Nephron progenitor cell (in vitro differentiated cells): ENCODE data around the gene POLE.

Experiments used
- DNase-seq: peaks from one replicate; pipeline ENCODE4 v3.0.0; 2021
- H3K27ac Mint-ChIP-seq: 2 replicates; pipeline ENCODE4 v1.8.0; 2021; ENCODE audit warnings: mild to moderate bottlenecking, moderate library complexity, mixed read lengths
- H3K27me3 Mint-ChIP-seq: 2 replicates; pipeline ENCODE4 v1.8.0; 2021; ENCODE audit warnings: mild to moderate bottlenecking, low read depth, mixed read lengths; ENCODE audit not compliant: poor library complexity
- H3K36me3 Mint-ChIP-seq: 2 replicates; pipeline ENCODE4 v1.8.0; 2021; ENCODE audit warnings: low read depth, mixed read lengths
- H3K4me1 Mint-ChIP-seq: 2 replicates; pipeline ENCODE4 v1.8.0; 2021; ENCODE audit warnings: mixed read lengths
- H3K4me3 Mint-ChIP-seq: 2 replicates; pipeline ENCODE4 v1.8.0; 2021; ENCODE audit warnings: mild to moderate bottlenecking, moderate library complexity, mixed read lengths
- H3K9me3 Mint-ChIP-seq: 2 replicates; pipeline ENCODE4 v1.8.0; 2021; ENCODE audit warnings: mild to moderate bottlenecking, moderate library complexity, mixed read lengths
- TF ChIP-seq, protein P1 (sequence below): fragments of 200-600 bp; sonication (generic); IDR thresholded peaks from 2 replicates; pipeline ENCODE4 v1.5.0; 2021; ENCODE audit warnings: antibody characterized with exemption

POLE gene

GRCh38 chr12:132585177-132585576 lies 102.0 kb downstream of the POLE start:
- H3K4me3 Mint-ChIP-seq, result no peak overlapping the region
- TF ChIP-seq, protein P1, sequence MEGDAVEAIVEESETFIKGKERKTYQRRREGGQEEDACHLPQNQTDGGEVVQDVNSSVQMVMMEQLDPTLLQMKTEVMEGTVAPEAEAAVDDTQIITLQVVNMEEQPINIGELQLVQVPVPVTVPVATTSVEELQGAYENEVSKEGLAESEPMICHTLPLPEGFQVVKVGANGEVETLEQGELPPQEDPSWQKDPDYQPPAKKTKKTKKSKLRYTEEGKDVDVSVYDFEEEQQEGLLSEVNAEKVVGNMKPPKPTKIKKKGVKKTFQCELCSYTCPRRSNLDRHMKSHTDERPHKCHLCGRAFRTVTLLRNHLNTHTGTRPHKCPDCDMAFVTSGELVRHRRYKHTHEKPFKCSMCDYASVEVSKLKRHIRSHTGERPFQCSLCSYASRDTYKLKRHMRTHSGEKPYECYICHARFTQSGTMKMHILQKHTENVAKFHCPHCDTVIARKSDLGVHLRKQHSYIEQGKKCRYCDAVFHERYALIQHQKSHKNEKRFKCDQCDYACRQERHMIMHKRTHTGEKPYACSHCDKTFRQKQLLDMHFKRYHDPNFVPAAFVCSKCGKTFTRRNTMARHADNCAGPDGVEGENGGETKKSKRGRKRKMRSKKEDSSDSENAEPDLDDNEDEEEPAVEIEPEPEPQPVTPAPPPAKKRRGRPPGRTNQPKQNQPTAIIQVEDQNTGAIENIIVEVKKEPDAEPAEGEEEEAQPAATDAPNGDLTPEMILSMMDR, result no peak
- DNase-seq, result no peak
- no peak overlapping the region for H3K27ac Mint-ChIP-seq
- H3K36me3 Mint-ChIP-seq, result peaks cover 13% of the 10 kb centered on the region
- peaks cover 4% of the 10 kb centered on the region for H3K9me3 Mint-ChIP-seq
- peaks cover 64% of the 10 kb centered on the region for H3K27me3 Mint-ChIP-seq
- peaks cover 10% of the 10 kb centered on the region for H3K4me1 Mint-ChIP-seq

GRCh38 chr12:132584429-132584828 lies 102.7 kb downstream of the POLE start:
- H3K4me1 Mint-ChIP-seq, result peaks cover 17% of the 10 kb centered on the region
- H3K27ac Mint-ChIP-seq, result no peak overlapping the region
- TF ChIP-seq, protein P1, result no peak
- DNase-seq, result no peak
- no peak overlapping the region for H3K4me3 Mint-ChIP-seq
- peaks cover 17% of the 10 kb centered on the region for H3K36me3 Mint-ChIP-seq
- H3K9me3 Mint-ChIP-seq, result peaks cover 4% of the 10 kb centered on the region
- H3K27me3 Mint-ChIP-seq, result peaks cover 64% of the 10 kb centered on the region

DNA sequence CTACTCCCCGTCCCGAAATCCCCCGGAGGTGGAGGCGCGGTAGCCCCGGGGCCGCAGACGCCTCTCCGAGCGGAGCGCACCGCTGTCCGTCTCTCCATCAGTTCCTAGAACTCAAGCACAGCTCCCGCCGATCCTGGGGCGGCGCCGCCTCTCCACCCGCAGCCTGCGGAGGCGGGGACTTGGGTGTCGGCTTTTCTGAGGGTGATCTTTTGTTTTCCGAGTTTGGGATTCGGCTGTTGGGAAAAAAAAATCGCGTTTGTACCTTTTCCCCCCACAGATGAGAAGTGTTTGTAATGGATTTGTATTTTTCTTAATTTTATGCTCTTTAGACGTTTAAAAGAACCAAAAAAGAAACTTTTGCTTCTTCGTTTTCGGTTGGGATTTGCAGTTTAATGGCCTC lies 103.4 kb downstream of the POLE start:
- peak overlapping the region; percentile 82 for H3K4me3 Mint-ChIP-seq
- peak; percentile 62 for DNase-seq
- peaks cover 23% of the 10 kb centered on the region for H3K4me1 Mint-ChIP-seq
- no peak overlapping the region for H3K27ac Mint-ChIP-seq
- TF ChIP-seq, protein P1, result no peak
- no peaks in the 10 kb centered on the region for H3K9me3 Mint-ChIP-seq
- H3K36me3 Mint-ChIP-seq, result peaks cover 24% of the 10 kb centered on the region
- H3K27me3 Mint-ChIP-seq, result peaks cover 58% of the 10 kb centered on the region

DNA sequence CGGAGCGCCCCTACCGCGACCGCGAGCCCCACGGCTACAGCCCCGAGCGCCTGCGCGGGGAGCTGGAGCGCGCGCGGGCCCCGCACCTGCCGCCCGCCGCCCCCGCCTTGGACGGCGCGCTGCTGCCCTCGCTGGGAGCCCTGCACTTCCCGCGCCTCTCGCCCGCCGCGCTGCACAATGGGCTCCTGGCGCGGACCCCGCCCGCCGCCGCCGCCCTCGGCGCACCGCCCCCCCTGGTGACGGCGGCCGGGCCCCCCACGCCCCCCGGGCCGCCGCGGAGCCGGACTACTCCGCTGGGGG lies 103.8 kb downstream of the POLE start:
- Mint-ChIP-seq H3K9me3 (no peaks in the 10 kb centered on the region), H3K4me1 (peaks cover 27% of the 10 kb centered on the region), H3K27ac (no peak overlapping the region), H3K27me3 (peaks cover 58% of the 10 kb centered on the region), H3K36me3 (peaks cover 28% of the 10 kb centered on the region), H3K4me3 (peak overlapping the region; percentile 82)
- DNase-seq, result peak; percentile 52
- TF ChIP-seq, protein P1, result no peak

DNA sequence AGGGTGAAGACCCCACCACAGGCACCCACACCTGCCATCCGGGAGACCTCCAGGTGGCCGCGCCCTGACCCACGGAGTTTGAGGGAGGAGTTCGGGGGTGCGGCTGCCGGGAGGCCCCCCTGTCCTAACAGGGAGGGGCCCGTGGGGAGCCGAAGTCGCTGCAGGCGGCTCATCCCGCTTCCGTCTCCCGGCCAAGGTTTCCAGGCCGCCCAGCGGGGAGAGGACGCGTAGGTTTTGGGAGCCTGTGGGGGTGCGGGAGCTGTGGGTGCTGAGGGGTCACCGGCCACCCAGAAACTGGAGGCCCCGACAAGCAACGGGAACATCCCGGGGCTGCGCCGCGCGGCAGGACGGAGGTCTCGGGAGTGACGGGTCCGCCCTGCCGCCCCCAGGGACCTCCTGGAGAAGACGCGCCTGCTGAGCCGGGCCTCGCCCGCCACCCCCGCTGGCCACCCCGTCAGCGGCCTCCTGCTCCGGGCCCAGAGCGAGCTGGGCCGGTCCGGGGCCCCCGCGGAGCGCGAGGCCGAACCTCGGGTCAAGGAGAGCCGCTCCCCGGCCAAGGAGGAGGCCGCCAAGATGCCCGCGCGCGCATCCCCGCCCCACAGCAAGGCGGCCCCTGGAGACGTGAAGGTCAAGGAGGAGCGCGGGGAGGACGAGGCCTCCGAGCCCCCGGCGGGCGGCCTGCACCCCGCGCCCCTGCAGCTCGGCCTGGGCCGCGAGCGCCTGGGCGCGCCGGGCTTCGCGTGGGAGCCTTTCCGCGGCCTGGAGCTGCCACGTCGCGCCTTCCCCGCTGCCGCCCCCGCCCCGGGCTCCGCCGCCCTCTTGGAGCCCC lies 104.3 kb downstream of the POLE start:
- Mint-ChIP-seq H3K9me3 (no peaks in the 10 kb centered on the region), H3K4me1 (peaks cover 33% of the 10 kb centered on the region), H3K4me3 (peak overlapping the region; percentile 62), H3K27ac (no peak overlapping the region), H3K27me3 (peaks cover 56% of the 10 kb centered on the region), H3K36me3 (peaks cover 34% of the 10 kb centered on the region)
- TF ChIP-seq, protein P1, result no peak
- peak; percentile 35 for DNase-seq

DNA sequence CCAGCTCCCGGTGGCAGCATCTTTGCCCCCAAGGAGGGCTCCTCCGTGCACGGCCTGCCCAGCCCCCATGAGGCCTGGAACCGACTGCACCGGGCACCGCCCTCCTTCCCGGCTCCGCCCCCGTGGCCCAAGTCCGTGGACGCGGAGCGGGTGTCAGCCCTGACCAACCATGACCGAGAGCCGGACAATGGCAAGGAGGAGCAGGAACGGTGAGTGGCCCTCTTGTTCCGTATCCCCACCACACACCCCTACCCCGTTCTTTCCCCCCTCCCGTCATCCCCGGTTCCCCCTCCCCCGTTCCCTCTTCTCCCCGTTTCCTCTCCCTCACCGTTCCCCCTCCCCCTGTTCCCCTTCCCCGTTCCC lies 105.1 kb downstream of the POLE start:
- Mint-ChIP-seq H3K4me3 (peak overlapping the region; percentile 70), H3K27ac (no peak overlapping the region), H3K27me3 (peaks cover 51% of the 10 kb centered on the region), H3K4me1 (peaks cover 34% of the 10 kb centered on the region), H3K36me3 (peaks cover 36% of the 10 kb centered on the region), H3K9me3 (no peaks in the 10 kb centered on the region)
- peak; percentile 69 for DNase-seq
- TF ChIP-seq, protein P1, result no peak
